SKM-1 treated with dmso at 0.1 percent for 144 hours (cell line): ENCODE data around the gene SLC25A1.

Experiments
- DNase-seq: peaks from one replicate; lab custom pipeline; 2025; ENCODE audit not compliant: unreplicated experiment; lab: John Stamatoyannopoulos, UW

The SLC25A1 gene

DNA sequence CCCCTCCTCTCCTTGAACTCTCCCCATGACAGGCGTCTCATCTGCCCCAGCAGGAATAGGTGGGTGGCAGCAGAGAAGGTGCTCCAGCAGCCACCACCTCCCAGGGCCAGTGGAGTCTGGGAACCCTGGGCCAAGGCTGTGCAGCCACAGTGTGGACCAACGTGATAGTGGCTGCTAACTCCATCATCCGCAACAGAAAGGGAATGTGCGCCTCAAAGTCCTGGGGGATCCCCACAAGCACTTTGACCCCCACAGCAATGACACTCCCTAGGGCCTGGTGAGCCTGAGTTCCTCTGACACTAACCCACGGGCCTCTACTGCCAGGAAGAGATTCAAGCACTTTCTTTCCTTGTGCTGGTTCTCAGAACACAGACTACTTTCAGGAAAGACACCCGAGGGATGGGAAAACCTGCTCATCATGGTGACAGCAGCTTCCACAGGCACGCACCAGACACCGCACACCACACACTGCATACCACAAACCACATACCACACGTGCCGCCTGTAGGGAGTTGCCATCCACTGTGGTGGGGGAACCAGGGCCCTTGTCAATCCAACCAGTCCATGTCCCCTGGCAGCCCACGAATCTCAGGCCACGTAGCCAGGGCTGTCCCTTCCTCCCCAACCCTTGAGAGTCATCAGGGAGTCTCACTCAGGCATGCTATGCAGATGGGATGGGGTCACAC is 3.4 kb upstream of the SLC25A1 start:
- DNase-seq = no peak

DNA sequence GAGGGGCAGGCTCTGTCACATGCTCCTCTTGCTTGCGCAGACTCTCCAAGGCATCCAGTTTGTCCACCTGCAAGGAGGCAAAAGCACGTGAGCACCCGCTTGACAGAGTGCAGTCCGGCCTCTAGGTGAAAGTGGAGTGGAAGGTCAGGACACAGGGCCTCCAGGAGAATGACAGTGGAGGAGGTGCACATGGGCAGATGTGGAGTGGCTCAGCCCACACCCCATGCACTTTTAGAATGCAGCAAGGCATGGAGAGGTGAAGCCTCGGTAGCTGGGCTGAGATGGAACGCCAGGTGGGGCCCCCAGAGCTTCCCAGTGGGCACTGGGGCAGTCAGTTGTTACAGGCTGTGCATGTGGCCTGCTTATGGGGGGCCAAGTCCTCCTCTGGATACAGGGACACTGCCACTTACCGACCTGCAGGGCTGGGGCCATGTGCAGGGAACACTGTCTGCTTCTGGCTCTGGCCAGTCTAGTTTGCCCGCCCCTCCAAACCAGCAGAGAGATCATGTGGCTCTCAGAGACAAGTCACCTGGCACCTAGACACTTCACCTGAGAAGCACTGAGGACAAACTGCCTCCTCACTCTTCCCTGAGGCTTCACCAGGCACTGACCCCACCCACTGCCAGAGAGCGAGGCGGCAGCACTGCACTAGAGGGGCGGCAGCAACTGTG is 2.3 kb upstream of the SLC25A1 start:
- DNase-seq = no peak

DNA sequence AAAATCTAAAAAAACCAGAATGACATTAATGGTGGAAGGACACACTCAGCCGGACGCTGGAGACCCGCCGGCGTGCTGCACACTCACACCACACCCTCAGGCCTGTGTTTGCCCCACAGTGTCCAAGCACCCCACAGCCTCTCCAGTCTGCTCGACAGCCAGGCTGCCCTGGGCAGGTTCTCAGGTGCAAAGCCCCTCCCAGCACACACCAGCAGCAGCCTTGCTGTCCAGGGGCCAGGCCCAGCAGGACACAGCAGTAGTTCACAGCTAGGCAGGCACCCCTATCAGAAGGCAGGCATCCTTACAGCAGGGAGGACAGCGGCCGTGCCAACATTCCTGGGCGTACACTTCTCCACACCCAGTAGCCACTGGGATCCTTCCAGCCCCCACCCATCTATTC is 1.7 kb upstream of the SLC25A1 start:
- no peak for DNase-seq

DNA sequence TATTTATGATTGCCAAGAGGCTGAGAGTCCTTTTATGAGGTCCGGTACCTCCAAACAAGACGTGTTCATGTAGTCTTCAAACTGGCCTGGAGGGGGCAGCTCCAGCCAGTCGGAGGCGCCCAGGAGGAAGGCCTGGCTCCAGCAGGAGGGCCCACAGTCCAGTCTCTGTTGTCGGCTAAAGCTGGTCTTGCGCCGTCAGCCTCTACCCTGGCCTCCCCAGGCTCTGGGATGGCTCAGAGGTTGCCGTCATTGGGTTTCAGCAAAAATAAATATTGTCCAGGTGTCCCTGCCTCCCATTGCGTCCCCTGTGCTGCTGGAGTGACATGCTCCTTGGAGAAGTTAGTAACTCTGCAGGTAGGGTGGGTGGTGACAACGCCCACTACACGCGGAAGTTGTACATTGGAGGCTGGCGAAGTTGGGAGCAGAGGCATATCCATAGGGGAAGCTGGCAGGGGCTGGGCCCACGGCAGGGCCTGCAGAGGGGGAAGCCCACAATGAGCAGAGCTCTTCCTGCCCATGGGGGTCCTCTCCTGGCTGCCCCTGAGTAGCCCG is 1.0 kb upstream of the SLC25A1 start:
- DNase-seq = peak; percentile 63

DNA sequence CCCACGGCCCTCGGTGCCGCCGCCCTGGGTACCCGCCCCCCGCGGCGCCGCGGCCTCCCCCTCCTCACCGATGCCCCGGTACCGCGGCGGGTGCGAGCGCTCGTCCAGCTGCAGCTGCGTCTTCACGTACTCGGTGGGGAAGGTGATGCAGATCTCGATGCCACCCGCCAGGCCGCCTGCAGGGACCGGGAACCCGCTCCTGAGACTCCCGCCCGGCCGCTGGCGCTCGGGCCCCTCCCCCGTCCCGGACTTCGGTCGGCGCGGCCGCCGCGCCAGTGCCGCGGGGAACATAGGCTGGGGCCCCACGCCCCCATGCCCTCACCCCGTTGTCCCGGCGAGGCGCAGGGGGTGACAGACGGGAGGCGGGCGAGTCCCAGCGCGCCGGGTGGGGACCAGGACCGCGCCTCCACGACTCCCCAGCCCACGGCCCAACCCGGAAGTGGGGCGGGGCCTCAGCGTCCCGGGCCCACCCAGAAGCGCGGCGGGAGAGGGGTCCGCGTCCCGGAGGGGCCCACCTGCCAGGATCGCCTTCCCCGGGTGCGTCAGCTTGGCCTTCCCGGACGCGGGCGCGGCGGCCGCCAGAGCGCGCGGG is 375 bp downstream of the SLC25A1 start:
- DNase-seq = no peak

DNA sequence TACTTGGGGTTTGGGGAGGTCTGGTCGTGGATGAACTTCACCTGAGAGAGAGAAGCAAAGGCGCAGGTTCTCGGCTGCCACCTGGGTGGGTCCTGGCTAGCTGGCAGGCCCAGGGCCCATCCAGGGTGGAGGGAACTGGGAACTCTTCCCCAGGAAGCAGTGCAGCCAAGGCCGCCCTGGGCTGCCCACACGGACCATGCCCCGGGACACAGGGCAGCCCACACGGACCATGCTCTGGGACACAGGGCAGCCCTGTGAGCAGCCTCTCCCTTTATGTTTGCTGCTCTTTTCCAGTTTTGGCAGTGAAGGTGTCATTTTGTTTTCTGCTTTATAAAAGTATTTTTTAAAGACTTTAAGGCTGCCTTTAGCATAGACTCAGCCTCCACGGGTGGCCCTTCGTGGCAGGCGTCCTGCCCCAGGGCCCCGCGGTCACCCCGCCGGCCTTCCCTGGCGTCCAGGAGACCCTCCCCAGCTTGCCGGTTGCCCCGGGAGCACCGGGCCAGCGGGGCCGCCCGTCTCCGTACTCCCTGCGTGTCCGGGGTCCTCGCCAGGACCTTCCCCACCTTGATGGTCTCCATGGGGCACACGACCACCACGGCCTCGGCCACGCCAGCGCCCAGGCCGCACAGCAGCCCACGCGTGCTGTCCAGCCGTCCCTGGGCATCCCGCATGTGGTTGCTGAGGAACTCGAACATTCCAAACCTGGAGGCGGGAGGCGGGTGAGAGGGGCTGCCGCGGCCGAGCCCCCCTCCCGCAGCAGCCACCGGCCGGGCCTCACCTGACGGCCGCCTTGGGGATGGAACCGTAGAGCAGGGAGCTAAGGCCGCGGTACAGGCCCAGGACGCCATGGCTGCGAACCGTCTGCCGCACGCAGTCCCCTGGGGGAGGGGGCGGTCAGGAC is 1.1 kb downstream of the SLC25A1 start:
- DNase-seq = no peak

DNA sequence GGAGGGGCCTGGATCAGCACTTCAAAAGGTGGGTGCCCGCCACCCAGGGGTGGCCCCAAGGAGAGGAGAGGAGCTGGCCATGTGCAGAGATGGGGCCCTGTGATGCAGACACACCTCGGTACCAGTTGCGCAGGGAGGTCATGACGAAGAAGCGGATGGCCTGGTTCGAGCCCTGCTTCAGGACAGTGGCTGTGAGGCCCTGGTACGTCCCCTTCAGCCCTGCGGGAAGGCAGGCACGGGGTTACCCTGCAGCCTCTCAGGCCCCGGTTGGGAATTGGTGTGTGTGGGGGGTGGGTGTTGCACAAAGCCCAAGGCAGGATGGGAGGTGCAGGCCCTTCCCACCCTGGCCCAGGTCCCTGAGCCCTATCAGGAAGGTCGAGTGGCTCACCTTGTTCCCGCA is 1.8 kb downstream of the SLC25A1 start:
- DNase-seq = no peak

DNA sequence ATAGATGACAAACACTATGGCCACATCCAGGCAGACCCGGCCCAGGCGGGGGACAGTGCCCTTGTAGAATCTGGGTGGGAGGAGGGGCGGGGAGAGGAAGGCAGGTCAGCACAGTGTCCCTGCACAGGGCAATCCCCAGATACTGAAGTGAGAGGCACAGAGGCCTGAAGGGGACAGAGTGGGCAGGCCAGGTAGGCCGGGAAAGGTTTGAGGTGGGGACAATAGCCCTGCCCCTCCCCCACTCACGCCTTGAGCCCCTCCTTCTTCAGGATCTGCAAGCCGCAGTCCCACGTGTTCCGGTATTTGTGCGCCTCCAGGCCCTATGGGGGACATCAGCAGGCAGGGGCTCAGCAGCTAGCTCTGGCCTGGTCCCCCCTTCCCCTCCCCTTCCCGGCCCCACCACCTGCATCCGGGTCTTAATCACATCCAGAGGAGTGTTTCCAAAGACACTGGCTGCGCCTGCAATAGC is 2.3 kb downstream of the SLC25A1 start:
- DNase-seq = no peak

DNA sequence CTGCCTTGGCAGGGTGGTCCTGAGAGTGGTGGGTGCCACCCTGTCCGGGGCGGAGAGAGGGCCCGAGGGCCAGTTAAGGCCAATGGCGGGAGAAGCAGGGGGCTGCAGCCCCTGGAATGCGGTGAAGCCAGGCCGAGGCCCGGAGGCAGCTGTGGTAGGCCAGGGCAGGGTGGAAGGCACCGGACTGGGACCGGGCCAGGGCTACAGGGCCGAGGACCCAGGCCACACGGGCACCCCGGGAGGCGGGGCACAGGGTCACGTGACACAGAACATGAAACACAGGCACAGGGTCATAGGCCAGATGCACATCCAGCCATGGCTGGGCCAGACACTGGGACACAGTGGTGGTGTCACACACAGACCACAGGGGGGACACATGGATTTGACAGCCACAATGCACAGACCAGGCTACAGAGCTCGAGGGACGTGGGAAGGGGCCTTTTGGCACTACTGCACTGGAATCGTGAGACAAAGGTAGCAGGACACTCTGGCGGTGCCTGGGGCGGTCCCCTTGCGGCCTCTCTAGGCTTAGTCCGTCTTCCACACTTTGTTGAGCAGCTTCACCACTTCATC is 2.8 kb downstream of the SLC25A1 start:
- no peak for DNase-seq

DNA sequence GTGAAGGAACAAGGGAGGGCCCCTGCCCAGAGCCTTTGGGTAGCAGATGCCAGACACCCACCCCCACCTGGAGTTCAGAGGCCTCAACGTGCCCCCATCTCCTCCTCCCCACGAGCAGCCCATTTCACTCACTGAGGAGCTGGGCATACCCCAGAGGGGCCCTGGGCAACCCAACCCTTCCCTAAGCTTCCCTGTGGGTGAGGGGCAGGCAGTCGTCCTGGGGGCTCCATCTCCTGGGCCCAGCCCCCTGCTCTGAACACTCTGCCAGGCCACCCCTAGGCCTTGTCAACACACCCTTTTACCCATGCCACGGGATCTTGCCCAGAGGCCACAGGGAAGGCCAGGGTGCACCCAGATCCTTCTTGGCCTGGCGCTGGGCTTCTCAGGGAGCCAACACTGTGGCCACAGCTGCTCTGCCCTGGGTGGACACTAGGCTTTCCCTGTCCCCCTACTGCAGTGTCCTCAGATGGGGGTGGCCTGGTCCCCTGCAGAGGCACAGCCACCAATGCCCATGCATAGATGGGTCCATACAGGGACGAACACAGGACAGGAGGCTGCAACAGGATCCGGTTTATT is 3.4 kb downstream of the SLC25A1 start:
- DNase-seq = no peak

DNA sequence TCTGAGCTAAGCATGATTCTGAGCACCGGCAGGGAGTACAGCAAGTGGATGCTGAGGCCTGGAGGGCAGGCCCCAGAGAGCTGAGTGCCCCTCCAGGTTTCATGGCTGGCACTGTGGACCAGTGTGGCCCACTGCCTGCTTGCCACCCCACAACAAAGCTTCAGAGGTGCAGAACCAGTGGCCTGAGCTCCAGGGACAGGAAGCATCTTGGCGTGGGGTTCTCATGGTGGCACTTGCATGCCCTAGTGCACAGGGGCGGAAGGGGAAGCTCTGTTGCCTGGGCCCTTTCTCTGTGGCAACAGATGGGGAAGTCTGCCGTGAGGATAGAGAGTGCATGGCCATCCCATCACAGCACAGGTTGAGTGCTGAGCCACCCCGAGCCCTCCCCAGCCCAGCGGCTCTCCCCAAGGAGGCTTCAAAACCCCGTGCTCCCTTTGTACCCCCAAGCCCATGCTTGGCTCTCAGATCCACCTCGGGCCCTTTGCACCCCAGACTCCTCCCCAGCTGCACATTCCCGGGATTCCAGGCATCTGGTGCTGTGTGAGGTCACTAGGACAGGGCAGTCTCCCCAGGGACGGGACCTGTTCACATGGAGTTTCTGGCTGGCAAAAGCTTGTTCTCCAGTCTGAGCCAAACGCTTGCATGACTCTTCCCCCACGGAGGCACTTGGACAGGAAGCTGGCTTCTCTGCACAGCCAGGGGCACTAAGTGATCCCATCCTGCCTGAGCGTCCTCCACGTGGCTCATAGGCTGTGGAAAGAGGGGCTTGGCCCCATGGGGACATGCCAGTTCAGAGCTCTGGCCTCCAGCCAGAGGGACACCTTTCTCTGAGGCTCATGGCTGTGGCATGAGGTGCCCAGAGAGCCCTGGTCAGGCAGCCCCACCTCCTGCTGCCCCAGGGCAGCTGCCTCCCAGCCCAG is 4.2 kb downstream of the SLC25A1 start:
- DNase-seq = peak; percentile 34

DNA sequence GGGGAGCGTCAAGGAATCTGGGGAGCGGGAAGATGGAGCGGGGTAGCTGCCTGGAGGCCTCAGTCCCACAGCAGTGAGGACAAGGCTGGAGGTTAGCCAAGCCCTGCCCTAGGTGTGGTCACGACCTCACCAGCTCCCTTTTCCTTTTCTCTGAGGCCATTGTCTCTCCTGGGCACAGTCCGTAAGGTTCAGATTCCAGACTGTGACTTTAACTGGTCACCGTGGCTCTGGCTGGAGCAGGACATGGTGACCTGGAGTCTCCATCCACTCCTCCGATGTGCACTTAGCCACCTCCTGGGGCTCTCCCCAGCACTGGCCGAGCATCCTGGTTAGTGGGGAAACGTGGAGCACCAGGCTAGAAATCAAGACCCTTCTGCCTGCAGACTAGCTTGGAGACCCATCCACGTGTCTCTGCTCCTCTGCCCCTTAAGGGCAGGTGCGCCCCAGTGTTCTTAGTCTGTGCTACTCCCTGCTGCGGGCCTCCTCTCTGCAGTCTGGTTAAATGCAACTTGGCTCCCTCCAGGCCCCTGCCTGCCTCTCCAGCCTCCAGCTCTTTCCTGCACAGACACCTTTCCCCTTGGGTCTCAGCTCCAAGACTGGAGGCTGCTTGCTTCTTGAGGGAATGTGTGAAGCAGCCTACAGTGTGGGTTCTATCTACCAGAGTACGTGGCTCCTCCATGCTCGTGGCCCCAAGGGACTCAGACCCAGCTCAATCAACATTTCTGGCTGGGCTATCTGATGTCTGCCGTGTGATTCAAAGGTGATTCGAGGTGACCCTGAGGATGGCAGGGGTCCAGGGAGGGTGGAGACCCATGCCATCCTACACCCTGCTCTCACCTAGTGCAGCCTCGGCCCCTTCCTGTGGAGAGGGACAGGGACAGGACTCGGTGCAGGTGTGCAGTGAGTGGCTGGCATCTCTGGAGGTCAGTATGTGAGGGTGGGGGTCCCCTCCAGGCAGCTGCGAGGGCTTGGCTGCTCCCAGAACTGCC is 5.2 kb downstream of the SLC25A1 start:
- no peak for DNase-seq

DNA sequence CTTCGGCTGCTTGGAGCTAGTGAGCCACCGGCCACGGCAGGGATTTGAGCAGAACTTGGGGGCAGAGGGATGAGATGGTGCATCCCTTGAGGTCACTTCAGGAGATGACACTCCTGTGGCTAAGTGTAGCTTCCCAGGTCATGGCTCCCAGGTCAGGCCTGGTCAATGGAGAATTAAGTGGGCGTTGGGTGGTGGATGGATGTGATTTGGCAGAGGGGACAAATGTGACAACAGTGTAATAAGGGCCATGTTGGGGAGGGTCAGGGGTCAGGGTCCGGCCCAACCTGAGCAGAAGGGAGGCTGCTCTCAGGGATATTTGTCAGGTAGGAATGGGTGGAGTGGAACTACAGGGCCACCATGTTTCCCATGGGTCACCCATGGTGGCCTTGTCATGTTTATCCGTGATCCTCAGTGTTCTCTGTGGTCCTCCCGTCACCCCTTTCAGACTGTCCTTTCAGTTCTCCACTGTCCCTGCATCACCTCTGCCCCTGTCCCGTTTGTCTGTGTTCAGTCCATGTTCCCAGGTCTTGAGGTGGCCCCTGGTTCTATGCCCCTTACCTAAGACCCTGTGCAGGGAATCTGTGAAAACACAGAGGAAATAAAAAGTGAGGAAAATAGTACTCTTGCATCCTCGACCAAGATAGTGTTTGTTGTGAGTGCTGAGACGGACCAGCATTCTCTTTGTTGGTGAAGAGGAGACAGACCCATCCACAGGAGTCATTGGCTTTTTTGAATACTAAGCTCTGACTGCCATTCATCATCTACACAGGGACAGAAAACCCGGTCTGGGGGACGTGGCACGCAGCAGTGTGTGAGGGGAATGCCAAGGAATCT is 6.1 kb downstream of the SLC25A1 start:
- DNase-seq = no peak

DNA sequence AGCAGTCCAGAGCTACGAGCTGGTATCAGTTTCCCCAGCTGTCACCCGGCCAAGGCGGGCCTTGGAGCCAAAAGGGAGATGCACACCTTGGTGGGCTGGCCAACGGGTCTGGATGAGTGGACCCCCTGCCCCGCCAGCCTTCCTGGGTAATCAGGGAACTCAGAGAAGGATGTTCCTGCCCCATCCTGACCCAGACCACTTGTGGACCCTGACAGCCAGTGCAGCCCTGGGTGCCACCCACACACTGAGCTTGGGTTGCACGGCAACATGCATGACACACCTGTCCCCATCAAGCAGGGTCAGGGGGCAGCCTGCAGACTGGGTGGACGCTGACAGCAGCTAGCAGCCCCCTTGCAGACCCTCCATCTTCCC is 8.6 kb downstream of the SLC25A1 start:
- DNase-seq = no peak

DNA sequence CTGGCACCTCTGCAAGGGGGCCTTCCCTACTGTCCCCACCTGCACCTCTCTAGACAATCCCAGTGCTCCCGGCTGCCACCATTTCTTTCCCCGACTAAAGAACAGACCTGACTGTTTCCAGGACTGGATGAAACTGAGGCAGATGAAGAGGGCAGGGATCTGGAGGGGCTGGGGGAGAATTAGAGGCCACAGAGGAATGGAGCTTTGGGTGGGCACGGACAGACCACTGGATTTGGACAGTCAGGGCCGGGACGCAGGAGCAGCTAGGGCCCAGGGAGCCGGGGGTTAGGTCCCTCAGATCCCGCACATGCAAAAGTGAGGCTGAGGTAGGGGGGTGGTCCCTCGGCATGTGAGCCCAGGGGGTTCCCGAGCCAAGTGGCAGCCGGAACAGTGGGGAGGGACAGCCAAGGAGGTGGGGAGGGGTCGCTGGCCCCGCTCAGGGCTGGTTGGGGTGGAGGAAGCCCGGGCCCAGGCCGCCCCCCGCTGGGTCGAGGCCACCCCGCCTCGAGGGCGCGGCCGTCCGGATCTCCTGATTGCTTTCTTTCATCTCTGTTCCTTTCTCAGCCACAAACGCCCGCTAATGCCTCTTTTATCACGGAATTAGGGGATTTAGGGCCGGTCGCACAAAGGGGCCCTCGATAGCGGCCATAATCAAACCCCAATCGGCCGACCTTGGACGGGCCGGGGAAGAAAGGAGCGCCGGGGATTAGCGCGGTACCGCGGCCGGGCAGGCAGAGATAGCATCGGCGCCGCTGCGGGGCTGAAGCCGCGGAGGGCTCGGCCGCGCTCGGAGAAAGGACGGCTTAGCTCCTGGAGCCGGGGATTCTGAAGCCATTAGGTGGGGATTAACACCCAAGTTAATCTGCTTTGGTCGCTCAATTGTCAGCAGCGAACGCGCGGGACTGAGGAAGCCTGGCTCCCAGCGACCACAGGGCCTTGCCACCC is 9.3 kb downstream of the SLC25A1 start:
- no peak for DNase-seq
